IMR-90 (cell line): ENCODE measurements around the gene RARRES2. TPM values are rescaled to one million over a fixed set of nuclear protein-coding genes. Genes with fewer than 3 reads are reported as not detected.

Experiments used
- ATAC-seq: fragments of 200-7000 bp; cut with Tn5 transposase; 2 replicates; pipeline ENCODE4 v1.9.1; 2020; ENCODE audit warnings: low read depth, mild to moderate bottlenecking, moderate library complexity
- BruUV-seq: library from RNA; stranded (reverse); fragments of 400-500 nt; replicated peaks from 2 replicates; lab custom pipeline; 2021; lab: Mats Ljungman, UMichigan
- CTCF ChIA-PET: fragments of 300-600 bp; formaldehyde crosslinking; extraction: SDS; loops from one replicate; lab custom pipeline; 2021; ENCODE audit warnings: antibody characterized with exemption; lab: Yijun Ruan, JAX
- POLR2A ChIA-PET: fragments of 300-600 bp; sonication (Branson Sonifier 250); formaldehyde crosslinking; loops from one replicate; lab custom pipeline; 2022; ENCODE audit warnings: antibody characterized with exemption; ENCODE audit not compliant: unreplicated experiment; lab: Charles Lee
- DNase-seq: peaks from one replicate; pipeline ENCODE4 v3.0.0; 2013
- H2AFZ ChIP-seq: replicated peaks from 2 replicates; pipeline ENCODE3; 2013; ENCODE audit warnings: low read length, mild to moderate bottlenecking; ENCODE audit not compliant: poor library complexity
- H2AK5ac ChIP-seq: 2 replicates; pipeline ENCODE4 v1.6.1; 2013; ENCODE audit warnings: low read depth, low read length, inconsistent platforms
- H2AK9ac ChIP-seq: replicated peaks from 2 replicates; pipeline ENCODE3; 2013; ENCODE audit warnings: mild to moderate bottlenecking, low read depth, low read length, moderate library complexity; ENCODE audit not compliant: poor library complexity
- H2BK120ac ChIP-seq: 2 replicates; pipeline ENCODE4 v1.6.1; 2013; ENCODE audit warnings: low read depth, low read length, inconsistent platforms
- H2BK15ac ChIP-seq: 3 replicates; pipeline ENCODE4 v1.6.1; 2013; ENCODE audit warnings: low read depth, low read length, inconsistent platforms
- H2BK20ac ChIP-seq: 2 replicates; pipeline ENCODE4 v1.6.1; 2013; ENCODE audit warnings: low read depth, mild to moderate bottlenecking, inconsistent platforms, low read length, moderate library complexity
- H2BK5ac ChIP-seq: 2 replicates; pipeline ENCODE4 v1.6.1; 2013; ENCODE audit warnings: mild to moderate bottlenecking, low read depth, low read length, inconsistent platforms; ENCODE audit not compliant: poor library complexity, severe bottlenecking
- H3K14ac ChIP-seq: replicated peaks from 2 replicates; pipeline ENCODE4 v1.6.1; 2013; ENCODE audit warnings: low read depth, low read length, inconsistent platforms
- H3K18ac ChIP-seq: 2 replicates; pipeline ENCODE4 v1.6.1; 2013; ENCODE audit warnings: low read depth, low read length, control low read depth
- H3K23ac ChIP-seq: 2 replicates; pipeline ENCODE4 v1.6.1; 2013; ENCODE audit warnings: low read depth, low read length, inconsistent platforms
- H3K27ac ChIP-seq: 2 replicates; pipeline ENCODE4 v1.5.1; 2013; ENCODE audit warnings: mild to moderate bottlenecking, control low read depth, low read length; ENCODE audit not compliant: insufficient read depth
- H3K27me3 ChIP-seq: 2 replicates; pipeline ENCODE4 v1.6.1; 2013; ENCODE audit warnings: low read length; ENCODE audit not compliant: control insufficient read depth, insufficient read depth
- H3K36me3 ChIP-seq: 2 replicates; pipeline ENCODE4 v1.6.1; 2013; ENCODE audit warnings: low read length, mixed read lengths; ENCODE audit not compliant: control insufficient read depth, insufficient read depth
- H3K4ac ChIP-seq: 2 replicates; pipeline ENCODE4 v1.6.1; 2013; ENCODE audit warnings: low read depth, low read length, inconsistent platforms
- H3K4me1 ChIP-seq: 2 replicates; pipeline ENCODE4 v1.6.1; 2013; ENCODE audit warnings: low read length, mixed read lengths; ENCODE audit not compliant: control insufficient read depth, insufficient read depth
- H3K4me2 ChIP-seq: 2 replicates; pipeline ENCODE4 v1.6.1; 2013; ENCODE audit warnings: low read depth, mild to moderate bottlenecking, control low read depth, low read length, moderate library complexity
- H3K4me3 ChIP-seq: 2 replicates; pipeline ENCODE4 v1.5.1; 2013; ENCODE audit warnings: low read depth, mild to moderate bottlenecking, control low read depth, low read length, moderate library complexity; ENCODE audit not compliant: insufficient read depth
- H3K56ac ChIP-seq: 2 replicates; pipeline ENCODE4 v1.6.1; 2013; ENCODE audit warnings: low read length, inconsistent platforms; ENCODE audit not compliant: insufficient read depth; ENCODE audit errors: extremely low read depth
- H3K79me1 ChIP-seq, 2 experiments: 2 replicates each; pipeline ENCODE4 v1.6.1; 2013; ENCODE audit warnings: low read length in 2 of 2, inconsistent platforms in 1 of 2, low read depth in 1 of 2
- H3K9ac ChIP-seq: 2 replicates; pipeline ENCODE4 v1.6.1; 2013; ENCODE audit warnings: low read depth, low read length, control low read depth
- H3K9me1 ChIP-seq: 2 replicates; pipeline ENCODE4 v1.6.1; 2013; ENCODE audit warnings: low read length, inconsistent platforms; ENCODE audit not compliant: insufficient read depth
- H3K9me3 ChIP-seq: 2 replicates; pipeline ENCODE4 v1.6.1; 2013; ENCODE audit warnings: low read length; ENCODE audit not compliant: control insufficient read depth, insufficient read depth
- H4K20me1 ChIP-seq: 2 replicates; pipeline ENCODE4 v1.6.1; 2013; ENCODE audit warnings: low read length, inconsistent platforms; ENCODE audit not compliant: insufficient read depth
- H4K5ac ChIP-seq: 2 replicates; pipeline ENCODE4 v1.6.1; 2013; ENCODE audit warnings: mild to moderate bottlenecking, low read depth, low read length, control low read depth
- H4K8ac ChIP-seq, 2 experiments: 2 replicates each; pipeline ENCODE4 v1.6.1; 2013; ENCODE audit warnings: low read depth in 2 of 2, low read length in 2 of 2, control low read depth in 1 of 2, inconsistent platforms in 1 of 2
- H4K91ac ChIP-seq: 2 replicates; pipeline ENCODE4 v1.6.1; 2013; ENCODE audit warnings: low read depth, low read length, inconsistent platforms; ENCODE audit not compliant: insufficient read depth
- BHLHE40 ChIP-seq: fragments of 150-350 bp; IDR thresholded peaks from 2 replicates; pipeline ENCODE4 v1.6.1; 2016; ENCODE audit warnings: mild to moderate bottlenecking, low read depth, low read length
- CEBPB ChIP-seq: IDR thresholded peaks from 2 replicates; pipeline ENCODE4 v1.6.1; 2012; ENCODE audit warnings: low read depth, low read length, improper control_type of control experiment
- CHD1 ChIP-seq: IDR thresholded peaks from 2 replicates; pipeline ENCODE4 v1.6.1; 2012; ENCODE audit warnings: low read depth, low read length, improper control_type of control experiment
- CTCF ChIP-seq: conservative IDR thresholded peaks from 2 replicates; pipeline ENCODE4 v1.5.1; 2012; ENCODE audit warnings: mild to moderate bottlenecking, low read depth, low read length, improper control_type of control experiment
- MAFK ChIP-seq: IDR thresholded peaks from 2 replicates; pipeline ENCODE4 v1.6.1; 2012; ENCODE audit warnings: low read depth, low read length, improper control_type of control experiment
- MXI1 ChIP-seq: IDR thresholded peaks from 2 replicates; pipeline ENCODE4 v1.6.1; 2012; ENCODE audit warnings: low read depth, mild to moderate bottlenecking, low read length, moderate library complexity, borderline replicate concordance
- NFE2L2 ChIP-seq: fragments of 150-350 bp; IDR thresholded peaks from 2 replicates; pipeline ENCODE4 v1.6.1; 2016; ENCODE audit warnings: low read depth, mild to moderate bottlenecking, low read length
- POLR2A ChIP-seq: IDR thresholded peaks from 2 replicates; pipeline ENCODE4 v1.6.1; 2012; ENCODE audit warnings: mild to moderate bottlenecking, low read depth, low read length
- RCOR1 ChIP-seq: IDR thresholded peaks from 2 replicates; pipeline ENCODE4 v1.6.1; 2012; ENCODE audit warnings: mild to moderate bottlenecking, low read length, improper control_type of control experiment; ENCODE audit not compliant: insufficient replicate concordance
- SMC3 ChIP-seq: fragments of 150-350 bp; IDR thresholded peaks from 2 replicates; pipeline ENCODE4 v1.6.1; 2016; ENCODE audit warnings: low read depth, mild to moderate bottlenecking, antibody characterized with exemption, low read length, moderate library complexity
- USF2 ChIP-seq: fragments of 150-350 bp; IDR thresholded peaks from 2 replicates; pipeline ENCODE4 v1.6.1; 2017; ENCODE audit warnings: mild to moderate bottlenecking, antibody characterized with exemption, low read length, low read depth
- WGBS, 2 experiments: methylation state at CpG; one replicate each; pipeline versions ENCODE4 v1.1.5 to v1.1.7; 2013; ENCODE audit warnings: missing lambda C conversion rate in 2 of 2; ENCODE audit not compliant: insufficient read length in 1 of 2; ENCODE audit errors: extremely low coverage in 2 of 2; 5-methylcytosine and 5-hydroxymethylcytosine counted together
- dilution Hi-C: fragments of 300-500 bp; cut with HindIII; formaldehyde crosslinking; loops from one replicate; pipeline ENCODE4 v1.14.3; 2018; ENCODE audit warnings: low sequenced_read_pairs; ENCODE audit not compliant: unreplicated experiment
- in situ Hi-C: fragments of 300-500 bp; cut with MboI; formaldehyde crosslinking; loops from 3 replicates; pipeline ENCODE4 v1.14.3; 2019; ENCODE audit warnings: low sequenced_read_pairs, inconsistent platforms, mixed read lengths
- intact Hi-C: fragments of 100-400 bp; cut with micrococcal nuclease; formaldehyde crosslinking; loops from 2 replicates; pipeline ENCODE4 v1.10.0; 2022
- polyA plus RNA-seq, 3 experiments: library from polyadenylated mRNA; depleted of rRNA; stranded (reverse); fragments of >200 nt; gene quantifications; 2 replicates each; pipeline ENCODE4 v1.2.3, GENCODE V29; 2012; ENCODE audit warnings: low replicate concordance in 1 of 3
- total RNA-seq: library from RNA; depleted of rRNA; stranded (reverse); fragments of >200 nt; gene quantifications from 2 replicates; pipeline ENCODE4 v1.2.3, GENCODE V29; 2012

The RARRES2 gene
- total and polyA plus RNA-seq, 2 of the 4 experiments (the other 2 are of a cell fraction): 1.6 TPM; not detected in 1

- ChIA-PET POLR2A (no interaction called here), CTCF (no interaction called here)
- ATAC-seq: no peak
- no peaks in the 10 kb centered on the region for H3K36me3 ChIP-seq
- no peak for DNase-seq
- no peak overlapping the region for H2BK20ac ChIP-seq
- H2AFZ ChIP-seq: no peak overlapping the region
- H2BK5ac ChIP-seq: no peak overlapping the region
- peaks cover 2% of the 10 kb centered on the region; the same call in 1 of the 2 replicates for H3K27me3 ChIP-seq
- no peak overlapping the region for H3K9ac ChIP-seq
- no CpG with 5 or more reads among the region's 5 CpGs for WGBS, 2 experiments
- H3K14ac ChIP-seq: no peak overlapping the region
- H3K79me1 ChIP-seq: no peaks in the 10 kb centered on the region
- no peak overlapping the region for H4K8ac ChIP-seq
- no peak overlapping the region for H3K23ac ChIP-seq
- no peak overlapping the region for H3K18ac ChIP-seq
- H3K4me1 ChIP-seq: no peaks in the 10 kb centered on the region; the same call in 1 of the 2 replicates
- H3K4me2 ChIP-seq: no peak overlapping the region
- no peaks in the 10 kb centered on the region for H3K9me3 ChIP-seq
- intact Hi-C loops (no loop called here), dilution Hi-C loops (no loop called here), in situ Hi-C loops (no loop called here)
- H4K91ac ChIP-seq: no peak overlapping the region
- H3K4ac ChIP-seq: no peak overlapping the region
- H2BK15ac ChIP-seq: no peak overlapping the region
- no peaks in the 10 kb centered on the region; the same call in 1 of the 2 replicates for H3K9me1 ChIP-seq
- TF ChIP-seq SMC3 (no peak), MAFK (no peak), RCOR1 (no peak), CHD1 (no peak), MXI1 (no peak), NFE2L2 (no peak), CEBPB (no peak), CTCF (no peak), USF2 (no peak), POLR2A (no peak), BHLHE40 (no peak)
- no peak overlapping the region for H3K56ac ChIP-seq
- H3K27ac ChIP-seq: no peak overlapping the region
- no peak overlapping the region for H2AK9ac ChIP-seq
- no peaks in the 10 kb centered on the region for H4K20me1 ChIP-seq
- no TSS peak for BruUV-seq
- no peak overlapping the region for H3K4me3 ChIP-seq
- no peak overlapping the region for H2AK5ac ChIP-seq
- no peak overlapping the region for H4K5ac ChIP-seq
- H2BK120ac ChIP-seq: no peak overlapping the region
Observed at GRCh38 chr7:150360363-150361058, 19.1 kb upstream of the RARRES2 start.
